DND-41 (cell line): Measurements from ENCODE around the gene PSEN2.

Experiments
- EZH2 ChIP-seq: IDR thresholded peaks from 3 replicates; pipeline ENCODE4 v1.6.1; 2012; ENCODE audit warnings: borderline replicate concordance, low read depth, mild to moderate bottlenecking, moderate library complexity, low read length, inconsistent platforms; ENCODE audit not compliant: severe bottlenecking
- TF ChIP-seq, protein P1 (sequence below): IDR thresholded peaks from 2 replicates; pipeline ENCODE4 v1.5.1; 2012; ENCODE audit warnings: borderline replicate concordance, low read length, moderate library complexity, mild to moderate bottlenecking; ENCODE audit not compliant: poor library complexity, severe bottlenecking; ENCODE audit errors: extremely low read depth

DNA sequence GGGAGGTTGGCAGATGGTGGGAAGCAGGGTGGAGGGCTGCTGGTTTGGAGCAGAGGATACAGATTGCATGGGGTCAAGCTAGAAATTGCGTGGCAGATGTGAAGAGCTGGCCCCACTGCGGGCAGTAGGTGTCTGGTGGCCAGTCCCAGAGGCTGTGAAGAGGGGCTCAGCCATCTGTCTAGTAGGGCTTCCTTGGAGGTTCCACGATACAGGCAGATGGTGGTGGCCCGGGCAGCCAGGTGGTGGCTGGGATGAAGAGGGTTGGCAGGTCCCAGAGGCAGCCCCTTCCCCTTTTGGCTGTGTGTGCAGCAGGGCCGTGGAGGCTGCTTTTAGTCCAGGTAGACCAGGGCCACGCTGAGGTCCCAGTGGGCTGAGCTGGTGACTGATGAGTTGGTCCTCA is 16.6 kb downstream of the PSEN2 start:
- TF ChIP-seq, protein P1, sequence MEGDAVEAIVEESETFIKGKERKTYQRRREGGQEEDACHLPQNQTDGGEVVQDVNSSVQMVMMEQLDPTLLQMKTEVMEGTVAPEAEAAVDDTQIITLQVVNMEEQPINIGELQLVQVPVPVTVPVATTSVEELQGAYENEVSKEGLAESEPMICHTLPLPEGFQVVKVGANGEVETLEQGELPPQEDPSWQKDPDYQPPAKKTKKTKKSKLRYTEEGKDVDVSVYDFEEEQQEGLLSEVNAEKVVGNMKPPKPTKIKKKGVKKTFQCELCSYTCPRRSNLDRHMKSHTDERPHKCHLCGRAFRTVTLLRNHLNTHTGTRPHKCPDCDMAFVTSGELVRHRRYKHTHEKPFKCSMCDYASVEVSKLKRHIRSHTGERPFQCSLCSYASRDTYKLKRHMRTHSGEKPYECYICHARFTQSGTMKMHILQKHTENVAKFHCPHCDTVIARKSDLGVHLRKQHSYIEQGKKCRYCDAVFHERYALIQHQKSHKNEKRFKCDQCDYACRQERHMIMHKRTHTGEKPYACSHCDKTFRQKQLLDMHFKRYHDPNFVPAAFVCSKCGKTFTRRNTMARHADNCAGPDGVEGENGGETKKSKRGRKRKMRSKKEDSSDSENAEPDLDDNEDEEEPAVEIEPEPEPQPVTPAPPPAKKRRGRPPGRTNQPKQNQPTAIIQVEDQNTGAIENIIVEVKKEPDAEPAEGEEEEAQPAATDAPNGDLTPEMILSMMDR: no peak
- TF ChIP-seq EZH2: no peak
